Epithelial cell of proximal tubule (primary cell): ENCODE data around the gene INTS6. TPM values are rescaled to one million over a fixed set of nuclear protein-coding genes. Genes with fewer than 3 reads are reported as not detected.

Experiments
- DNase-seq: peaks from one replicate; pipeline ENCODE4 v3.0.0-alpha.2; 2011; ENCODE audit warnings: low read depth
- H3K4me3 ChIP-seq: 2 replicates; pipeline ENCODE4 v1.5.1; 2011; ENCODE audit warnings: low read depth, mild to moderate bottlenecking, low read length
- total RNA-seq: library from RNA; depleted of rRNA; stranded (reverse); fragments of >200 nt; gene quantifications from 2 replicates; pipeline ENCODE4 v1.2.3, GENCODE V29; 2015
- TF ChIP-seq, protein P1 (sequence below): conservative IDR thresholded peaks from 2 replicates; pipeline ENCODE4 v1.5.1; 2012; ENCODE audit warnings: low read depth, mild to moderate bottlenecking, low read length

INTS6 gene
- total RNA-seq, 1 donor from 2014 or later: 30.2 TPM

GRCh38 chr13:51348069-51348967 is 104.5 kb downstream of the INTS6 start:
- H3K4me3 ChIP-seq: no peak overlapping the region
- TF ChIP-seq, protein P1, sequence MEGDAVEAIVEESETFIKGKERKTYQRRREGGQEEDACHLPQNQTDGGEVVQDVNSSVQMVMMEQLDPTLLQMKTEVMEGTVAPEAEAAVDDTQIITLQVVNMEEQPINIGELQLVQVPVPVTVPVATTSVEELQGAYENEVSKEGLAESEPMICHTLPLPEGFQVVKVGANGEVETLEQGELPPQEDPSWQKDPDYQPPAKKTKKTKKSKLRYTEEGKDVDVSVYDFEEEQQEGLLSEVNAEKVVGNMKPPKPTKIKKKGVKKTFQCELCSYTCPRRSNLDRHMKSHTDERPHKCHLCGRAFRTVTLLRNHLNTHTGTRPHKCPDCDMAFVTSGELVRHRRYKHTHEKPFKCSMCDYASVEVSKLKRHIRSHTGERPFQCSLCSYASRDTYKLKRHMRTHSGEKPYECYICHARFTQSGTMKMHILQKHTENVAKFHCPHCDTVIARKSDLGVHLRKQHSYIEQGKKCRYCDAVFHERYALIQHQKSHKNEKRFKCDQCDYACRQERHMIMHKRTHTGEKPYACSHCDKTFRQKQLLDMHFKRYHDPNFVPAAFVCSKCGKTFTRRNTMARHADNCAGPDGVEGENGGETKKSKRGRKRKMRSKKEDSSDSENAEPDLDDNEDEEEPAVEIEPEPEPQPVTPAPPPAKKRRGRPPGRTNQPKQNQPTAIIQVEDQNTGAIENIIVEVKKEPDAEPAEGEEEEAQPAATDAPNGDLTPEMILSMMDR: no peak
- no peak for DNase-seq

DNA sequence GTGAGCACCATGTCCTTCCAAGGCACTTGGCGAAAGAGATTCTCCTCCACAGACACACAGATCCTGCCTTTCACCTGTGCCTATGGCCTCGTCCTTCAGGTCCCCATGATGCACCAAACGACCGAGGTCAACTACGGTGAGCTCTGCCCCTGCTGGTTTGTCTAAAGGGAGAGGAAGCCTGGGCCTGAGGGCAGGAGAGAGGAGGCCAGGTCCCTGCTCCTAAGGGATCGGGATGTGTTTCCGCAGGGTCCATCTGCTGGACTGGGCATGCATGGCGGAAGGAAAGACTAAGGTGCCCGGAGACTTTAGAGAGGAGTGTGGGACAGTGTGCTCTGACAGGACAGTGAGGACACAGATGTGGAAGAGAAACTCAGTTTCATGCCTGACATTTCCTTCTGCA is 105.7 kb downstream of the INTS6 start:
- H3K4me3 ChIP-seq: no peak overlapping the region
- DNase-seq: no peak
- TF ChIP-seq, protein P1: no peak

DNA sequence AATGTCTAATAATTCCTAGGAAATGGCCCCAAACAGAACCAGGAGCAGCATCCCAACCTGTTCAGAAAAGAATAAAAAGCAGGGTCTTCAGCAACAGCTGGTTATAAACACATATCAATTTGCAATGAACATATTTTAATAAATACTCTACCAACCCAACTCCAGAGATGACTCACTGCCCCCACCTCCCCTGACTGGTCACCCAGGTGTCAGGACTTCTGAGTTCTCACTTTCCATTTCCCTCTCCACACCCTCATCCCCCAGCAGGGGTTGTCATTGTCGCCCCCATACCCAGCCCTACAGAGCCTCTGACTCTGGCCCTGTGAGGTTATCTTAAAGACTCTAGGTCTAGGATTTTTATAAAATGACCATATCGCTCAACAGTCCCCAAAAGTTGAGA is 106.4 kb downstream of the INTS6 start:
- no peak for DNase-seq
- no peak overlapping the region for H3K4me3 ChIP-seq
- TF ChIP-seq, protein P1: no peak

DNA sequence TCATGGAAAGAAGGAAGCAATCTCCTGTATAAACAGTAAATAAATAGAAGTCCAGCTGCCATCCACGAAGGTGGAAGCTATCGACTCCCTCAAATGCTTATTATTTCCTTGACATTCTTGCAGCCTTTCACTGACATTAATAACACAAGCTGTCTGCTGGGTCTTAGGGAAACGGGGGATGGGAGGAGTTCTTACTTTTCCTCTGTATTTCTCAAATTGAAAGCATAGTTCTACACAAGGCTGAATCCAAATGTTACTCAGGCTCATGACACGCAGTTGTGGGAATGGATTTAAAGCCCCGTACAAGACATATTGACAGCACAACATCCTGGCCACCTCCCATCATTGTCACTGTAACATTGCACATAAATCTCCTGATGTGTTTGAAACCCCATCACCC is 109.4 kb downstream of the INTS6 start:
- no peak for DNase-seq
- no peak overlapping the region for H3K4me3 ChIP-seq
- TF ChIP-seq, protein P1: no peak

DNA sequence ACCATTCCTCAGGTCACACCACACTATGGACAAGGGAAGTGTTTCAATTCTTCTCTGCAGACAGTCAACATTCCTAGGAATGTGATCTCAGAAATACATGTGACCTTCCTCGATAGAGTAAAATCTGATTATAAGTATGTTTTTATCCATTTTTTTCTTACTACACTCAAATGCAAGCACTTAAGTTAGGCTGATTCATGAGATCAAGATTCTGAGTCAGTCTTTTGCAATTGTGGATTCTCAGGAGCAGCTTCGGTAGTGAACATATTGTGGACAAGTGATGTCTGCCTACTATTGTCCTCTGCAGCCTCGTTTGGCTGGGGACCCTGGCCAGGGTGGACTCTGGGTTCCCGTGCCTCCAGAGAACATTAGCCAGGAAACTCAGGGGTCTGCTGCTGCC is 110.1 kb downstream of the INTS6 start:
- H3K4me3 ChIP-seq: no peak overlapping the region
- TF ChIP-seq, protein P1: no peak
- DNase-seq: no peak

- no peak for DNase-seq
- no peak overlapping the region for H3K4me3 ChIP-seq
- TF ChIP-seq, protein P1: no peak
These were observed 111.0 kb downstream of the INTS6 start for GRCh38 chr13:51341791-51342190.

GRCh38 chr13:51341232-51341631 is 111.6 kb downstream of the INTS6 start:
- TF ChIP-seq, protein P1: no peak
- DNase-seq: no peak
- no peak overlapping the region for H3K4me3 ChIP-seq
